ENCODE results near the gene AP3S2. TPM values are rescaled to one million over a fixed set of nuclear protein-coding genes. Genes with fewer than 3 reads are reported as not detected.

AP3S2 gene
- total and polyA plus RNA-seq, 2 of the 13 experiments (the other 11 are each of a cell fraction or from before 2014, with no cell fraction given): 17.6 to 44.4 TPM

- TF ChIP-seq ISL2 (CRISPR knock-in tag; IDR thresholded peaks at IDR 0.05): peak; percentile 84
- no peak for TF ChIP-seq HHEX (CRISPR knock-in tag; IDR thresholded peaks at IDR 0.05)
- peak; percentile 76 for TF ChIP-seq ZEB1 (IDR thresholded peaks at IDR 0.05; ENCODE audit: insufficient replicate concordance, low read depth)
- TF ChIP-seq ZKSCAN5 (CRISPR knock-in tag; IDR thresholded peaks at IDR 0.05): peak; percentile 57; the same call in 1 of the 2 replicates
- peak; percentile 99 for TF ChIP-seq KMT2A (CRISPR knock-in tag; IDR thresholded peaks at IDR 0.05)
- peak; percentile 85 for TF ChIP-seq GFI1 (CRISPR knock-in tag; IDR thresholded peaks at IDR 0.05; ENCODE audit: borderline replicate concordance)
- TF ChIP-seq, protein P1, sequence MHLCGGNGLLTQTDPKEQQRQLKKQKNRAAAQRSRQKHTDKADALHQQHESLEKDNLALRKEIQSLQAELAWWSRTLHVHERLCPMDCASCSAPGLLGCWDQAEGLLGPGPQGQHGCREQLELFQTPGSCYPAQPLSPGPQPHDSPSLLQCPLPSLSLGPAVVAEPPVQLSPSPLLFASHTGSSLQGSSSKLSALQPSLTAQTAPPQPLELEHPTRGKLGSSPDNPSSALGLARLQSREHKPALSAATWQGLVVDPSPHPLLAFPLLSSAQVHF (CRISPR knock-in tag; IDR thresholded peaks at IDR 0.05): peak; percentile 67; the same call in 1 of the 2 replicates
- no peak for TF ChIP-seq PHB2 (IDR thresholded peaks at IDR 0.05; ENCODE audit: partially characterized antibody)
- TF ChIP-seq MTF1 (CRISPR knock-in tag; IDR thresholded peaks at IDR 0.05): no peak
- TF ChIP-seq SMARCC2 (IDR thresholded peaks at IDR 0.05): no peak
- peak; percentile 84; the same call in 1 of the 2 replicates for TF ChIP-seq NRL (CRISPR knock-in tag; IDR thresholded peaks at IDR 0.05; ENCODE audit: borderline replicate concordance)
- peak; percentile 87; the same call in 1 of the 2 replicates for TF ChIP-seq TOPORS (CRISPR knock-in tag; IDR thresholded peaks at IDR 0.05)
- TF ChIP-seq CEBPG (CRISPR knock-in tag; IDR thresholded peaks at IDR 0.05): peak; percentile 39
- TF ChIP-seq ZNF543 (CRISPR knock-in tag; IDR thresholded peaks at IDR 0.05): peak; percentile 66; the same call in 1 of the 2 replicates
- TF ChIP-seq ZNF496 (CRISPR knock-in tag; IDR thresholded peaks at IDR 0.05; ENCODE audit: insufficient replicate concordance): no peak
- TF ChIP-seq ZNF484 (CRISPR knock-in tag; IDR thresholded peaks at IDR 0.05; ENCODE audit: borderline replicate concordance, low read depth): no peak
- TF ChIP-seq PAX8 (CRISPR knock-in tag; IDR thresholded peaks at IDR 0.05; ENCODE audit: borderline replicate concordance): no peak
- TF ChIP-seq, protein P2, sequence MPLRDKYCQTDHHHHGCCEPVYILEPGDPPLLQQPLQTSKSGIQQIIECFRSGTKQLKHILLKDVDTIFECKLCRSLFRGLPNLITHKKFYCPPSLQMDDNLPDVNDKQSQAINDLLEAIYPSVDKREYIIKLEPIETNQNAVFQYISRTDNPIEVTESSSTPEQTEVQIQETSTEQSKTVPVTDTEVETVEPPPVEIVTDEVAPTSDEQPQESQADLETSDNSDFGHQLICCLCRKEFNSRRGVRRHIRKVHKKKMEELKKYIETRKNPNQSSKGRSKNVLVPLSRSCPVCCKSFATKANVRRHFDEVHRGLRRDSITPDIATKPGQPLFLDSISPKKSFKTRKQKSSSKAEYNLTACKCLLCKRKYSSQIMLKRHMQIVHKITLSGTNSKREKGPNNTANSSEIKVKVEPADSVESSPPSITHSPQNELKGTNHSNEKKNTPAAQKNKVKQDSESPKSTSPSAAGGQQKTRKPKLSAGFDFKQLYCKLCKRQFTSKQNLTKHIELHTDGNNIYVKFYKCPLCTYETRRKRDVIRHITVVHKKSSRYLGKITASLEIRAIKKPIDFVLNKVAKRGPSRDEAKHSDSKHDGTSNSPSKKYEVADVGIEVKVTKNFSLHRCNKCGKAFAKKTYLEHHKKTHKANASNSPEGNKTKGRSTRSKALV (CRISPR knock-in tag; IDR thresholded peaks at IDR 0.05): peak; percentile 91
- TF ChIP-seq NCOR1 (IDR thresholded peaks at IDR 0.05; ENCODE audit: borderline replicate concordance, low read length): no peak; the same call in 1 of the 2 replicates
- TF ChIP-seq ZNF510 (CRISPR knock-in tag; IDR thresholded peaks at IDR 0.05; ENCODE audit: low read depth): no peak; the same call in 1 of the 2 replicates
- TF ChIP-seq SOX6 (IDR thresholded peaks at IDR 0.05): no peak
- TF ChIP-seq SOX6 (CRISPR knock-in tag; IDR thresholded peaks at IDR 0.05): peak; percentile 81
- TF ChIP-seq CTCF (CRISPR knock-in tag; IDR thresholded peaks at IDR 0.05): no peak; the same call in none of the 2 replicates
- TF ChIP-seq ELF3 (CRISPR knock-in tag; IDR thresholded peaks at IDR 0.05): peak; percentile 85
- TF ChIP-seq MAFG (CRISPR knock-in tag; IDR thresholded peaks at IDR 0.05): no peak
- no peak for TF ChIP-seq XBP1 (CRISPR knock-in tag; IDR thresholded peaks at IDR 0.05)
- peak; percentile 24; the same call in 1 of the 2 replicates for TF ChIP-seq ADNP (CRISPR knock-in tag; IDR thresholded peaks at IDR 0.05)
- peak; percentile 85 for TF ChIP-seq ZNF616 (CRISPR knock-in tag; IDR thresholded peaks at IDR 0.05; ENCODE audit: low read depth)
- TF ChIP-seq HNRNPH1 (optimal IDR thresholded peaks at IDR 0.05; ENCODE audit: low read depth, low read length): no peak
These were observed at the start of gene AP3S2 (continued) for GRCh38 chr15:89893696-89894447.

All from HepG2 (cell line).